HG03460 (cell line): Measurements from ENCODE around the gene ATG2A.

Experiments
- ATAC-seq: cut with Tn5 transposase; IDR thresholded peaks from one replicate; pipeline ENCODE4 v1.9.1; 2021; ENCODE audit not compliant: unreplicated experiment

ATG2A gene

GRCh38 chr11:64905516-64906313, 11.3 kb downstream of the ATG2A start:
- no peak for ATAC-seq

- no peak for ATAC-seq
Measured at GRCh38 chr11:64903291-64903833, 13.6 kb downstream of the ATG2A start.

- ATAC-seq, result no peak
Measured at GRCh38 chr11:64902102-64902900, 14.7 kb downstream of the ATG2A start.

- ATAC-seq, result no peak
Measured at GRCh38 chr11:64900774-64901173, 16.2 kb downstream of the ATG2A start.

GRCh38 chr11:64900263-64900678, 16.7 kb downstream of the ATG2A start:
- no peak for ATAC-seq

- ATAC-seq, result no peak
Measured at GRCh38 chr11:64898541-64898940, 18.5 kb downstream of the ATG2A start.

- ATAC-seq, result no peak
Measured at GRCh38 chr11:64898076-64898445, 18.9 kb downstream of the ATG2A start.

- no peak for ATAC-seq
Measured at GRCh38 chr11:64897381-64898075, 19.5 kb downstream of the ATG2A start.

- no peak for ATAC-seq
Measured at GRCh38 chr11:64896448-64897022, 20.5 kb downstream of the ATG2A start.

GRCh38 chr11:64894812-64895452, 22.1 kb downstream of the ATG2A start:
- no peak for ATAC-seq

- peak; percentile 62 for ATAC-seq
Measured at GRCh38 chr11:64894070-64894811, 22.8 kb downstream of the ATG2A start.

- no peak for ATAC-seq
Measured at GRCh38 chr11:64893194-64894069, 23.6 kb downstream of the ATG2A start.

- no peak for ATAC-seq
Measured at GRCh38 chr11:64892838-64893193, 24.2 kb downstream of the ATG2A start.

GRCh38 chr11:64892411-64892831, 24.6 kb downstream of the ATG2A start:
- no peak for ATAC-seq

- ATAC-seq, result no peak
Measured at GRCh38 chr11:64891880-64892279, 25.1 kb downstream of the ATG2A start.

- no peak for ATAC-seq
Measured at GRCh38 chr11:64891215-64891848, 25.7 kb downstream of the ATG2A start.

GRCh38 chr11:64890522-64890939, 26.5 kb downstream of the ATG2A start:
- no peak for ATAC-seq

GRCh38 chr11:64888729-64889511, 28.1 kb downstream of the ATG2A start:
- no peak for ATAC-seq
